Jurkat, Clone E6-1 (cell line): ENCODE data around the gene TBC1D9.

ENCODE experiments used
- DNase-seq: peaks from one replicate; pipeline ENCODE4 v3.0.0-alpha.2; 2011; ENCODE audit warnings: low read depth, low spot score
- H3K4me3 ChIP-seq: 2 replicates; pipeline ENCODE4 v1.5.1; 2011; ENCODE audit warnings: mild to moderate bottlenecking, low read length, control low read depth, moderate library complexity

The TBC1D9 gene

DNA sequence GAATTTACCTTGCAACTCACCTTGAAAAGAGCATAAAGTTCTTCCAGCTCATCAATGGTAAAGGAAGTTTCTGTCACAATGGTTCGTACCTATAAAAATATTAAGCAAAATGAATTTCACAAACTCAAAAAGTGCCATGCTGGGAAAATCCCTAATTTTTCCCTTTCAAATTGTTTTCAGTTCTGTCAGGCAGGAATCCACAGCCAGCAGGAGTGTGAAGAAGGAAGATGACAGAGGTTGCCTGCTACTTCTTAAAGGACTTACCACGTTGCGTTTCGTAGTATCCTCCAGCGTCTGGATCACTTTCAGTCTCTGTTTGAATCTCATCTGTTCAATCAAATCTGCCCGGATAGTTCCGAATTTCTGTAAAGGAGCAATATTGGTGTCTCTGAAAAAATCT lies 117.1 kb downstream of the TBC1D9 start:
- DNase-seq: no peak
- no peak overlapping the region for H3K4me3 ChIP-seq

DNA sequence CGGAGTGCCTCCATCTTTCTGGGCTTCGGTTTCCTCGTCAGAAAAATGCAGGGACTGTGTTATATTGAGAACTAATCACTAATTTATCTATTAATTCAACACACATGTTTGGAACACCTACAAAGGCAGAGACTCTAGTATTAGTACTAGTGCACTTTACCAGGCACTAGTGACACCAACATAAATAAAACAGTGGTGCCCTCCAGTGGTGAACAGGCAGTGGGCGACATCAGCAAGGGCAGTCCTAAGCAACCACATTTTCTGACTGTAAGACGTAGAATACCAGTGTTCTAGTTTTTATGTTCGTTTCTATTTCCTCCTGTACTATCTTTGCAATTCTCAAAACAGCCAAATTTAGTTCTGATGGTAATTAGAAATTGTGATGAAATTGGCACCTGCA lies 118.3 kb downstream of the TBC1D9 start:
- H3K4me3 ChIP-seq: no peak overlapping the region
- DNase-seq: peak; percentile 30

DNA sequence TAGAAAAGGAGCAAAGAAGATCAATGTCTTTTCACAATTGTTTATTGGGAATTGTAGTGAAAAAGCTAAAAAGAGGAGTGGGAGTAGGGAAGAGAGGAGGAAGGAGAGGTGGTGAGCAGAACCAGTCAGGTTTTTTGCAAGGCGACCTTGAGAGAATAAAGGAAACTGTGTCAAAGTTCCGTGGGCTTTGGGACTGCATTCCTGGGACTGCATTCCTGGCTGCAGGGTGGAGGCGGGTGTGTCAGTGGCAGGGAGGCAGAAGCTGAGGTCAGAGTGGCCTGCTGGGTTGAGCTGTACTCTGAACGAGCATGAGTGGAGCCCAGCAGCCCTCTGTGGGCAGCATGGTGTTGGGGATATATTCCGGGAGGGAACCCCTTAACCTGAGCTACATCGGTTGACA lies 120.6 kb downstream of the TBC1D9 start:
- DNase-seq: no peak
- H3K4me3 ChIP-seq: no peak overlapping the region

DNA sequence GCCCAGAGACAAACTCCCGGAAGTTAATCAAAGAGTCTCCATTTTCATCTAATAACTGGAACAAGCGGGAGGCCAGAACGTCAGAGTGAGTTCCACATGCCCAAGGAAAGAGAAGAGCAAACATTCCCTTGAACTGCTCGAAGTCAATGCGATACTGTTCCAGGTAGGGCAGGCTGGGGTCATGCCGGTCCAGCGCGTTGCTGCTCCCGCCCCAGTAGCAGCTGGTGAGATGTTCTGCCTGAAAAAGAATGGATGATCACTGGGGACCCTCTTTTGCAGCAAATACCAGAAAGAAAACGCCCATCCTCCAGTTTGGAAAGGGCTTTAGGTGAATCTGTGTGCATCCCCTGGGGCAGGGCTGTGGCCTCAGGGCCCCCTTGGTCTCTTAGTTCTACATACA lies 122.2 kb downstream of the TBC1D9 start:
- no peak overlapping the region for H3K4me3 ChIP-seq
- no peak for DNase-seq

DNA sequence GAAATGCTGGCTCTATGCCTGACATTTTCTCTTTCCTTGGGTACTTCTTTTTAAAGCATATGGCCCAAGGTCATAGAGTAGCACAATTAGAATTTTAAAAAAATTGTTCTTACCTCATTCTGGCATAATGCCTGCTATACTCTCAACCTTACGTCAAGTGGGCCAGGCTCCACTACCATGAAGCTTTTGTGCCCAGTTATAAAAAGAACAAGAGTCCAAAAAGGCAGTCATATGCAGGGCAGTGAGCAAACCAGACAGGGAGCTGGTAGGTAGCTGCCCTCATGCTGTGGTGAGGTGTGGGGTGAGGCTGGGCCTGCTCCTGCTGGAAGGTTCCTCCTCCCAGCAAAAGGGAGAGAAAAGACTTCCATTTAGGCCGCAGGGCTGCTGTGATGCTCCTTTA lies 123.1 kb downstream of the TBC1D9 start:
- H3K4me3 ChIP-seq: no peak overlapping the region
- DNase-seq: no peak

DNA sequence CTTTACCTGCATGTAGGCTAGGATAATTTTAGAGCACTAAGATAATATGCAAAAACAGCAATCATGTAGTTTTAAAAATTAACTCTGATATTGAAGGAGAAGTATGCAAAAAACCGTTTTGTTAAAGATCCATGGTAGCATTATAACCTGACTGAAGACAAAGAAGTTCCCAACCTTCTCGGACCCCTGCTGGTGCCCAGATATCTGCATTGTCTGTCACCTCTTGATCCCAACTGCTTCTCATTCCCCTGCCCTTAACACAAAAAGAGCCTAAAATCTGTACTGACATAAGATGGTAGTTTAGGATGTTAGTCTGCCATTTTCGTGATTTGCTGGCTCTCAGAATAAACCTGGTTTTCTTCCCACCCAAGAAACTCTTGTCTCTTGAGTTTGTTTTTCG lies 125.9 kb downstream of the TBC1D9 start:
- H3K4me3 ChIP-seq: no peak overlapping the region
- no peak for DNase-seq

DNA sequence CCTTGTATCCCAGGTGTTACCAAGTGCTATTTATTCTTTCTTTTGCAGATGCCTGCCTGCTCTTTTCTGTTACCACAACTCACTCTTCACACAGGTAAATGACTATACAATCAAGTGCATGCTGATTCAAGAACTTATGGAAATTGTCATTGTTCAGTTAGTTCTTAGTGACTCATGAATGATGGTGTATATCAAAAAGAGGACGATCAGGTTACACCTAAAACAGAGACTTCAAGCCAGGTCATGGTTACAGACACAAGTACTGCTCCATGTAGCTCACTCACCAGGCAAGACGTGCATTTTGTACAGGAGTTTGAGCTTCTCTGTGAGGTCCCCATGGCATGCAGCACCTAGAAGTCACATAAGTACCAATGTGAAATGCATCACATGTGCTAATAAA lies 128.2 kb downstream of the TBC1D9 start:
- no peak for DNase-seq
- no peak overlapping the region for H3K4me3 ChIP-seq

DNA sequence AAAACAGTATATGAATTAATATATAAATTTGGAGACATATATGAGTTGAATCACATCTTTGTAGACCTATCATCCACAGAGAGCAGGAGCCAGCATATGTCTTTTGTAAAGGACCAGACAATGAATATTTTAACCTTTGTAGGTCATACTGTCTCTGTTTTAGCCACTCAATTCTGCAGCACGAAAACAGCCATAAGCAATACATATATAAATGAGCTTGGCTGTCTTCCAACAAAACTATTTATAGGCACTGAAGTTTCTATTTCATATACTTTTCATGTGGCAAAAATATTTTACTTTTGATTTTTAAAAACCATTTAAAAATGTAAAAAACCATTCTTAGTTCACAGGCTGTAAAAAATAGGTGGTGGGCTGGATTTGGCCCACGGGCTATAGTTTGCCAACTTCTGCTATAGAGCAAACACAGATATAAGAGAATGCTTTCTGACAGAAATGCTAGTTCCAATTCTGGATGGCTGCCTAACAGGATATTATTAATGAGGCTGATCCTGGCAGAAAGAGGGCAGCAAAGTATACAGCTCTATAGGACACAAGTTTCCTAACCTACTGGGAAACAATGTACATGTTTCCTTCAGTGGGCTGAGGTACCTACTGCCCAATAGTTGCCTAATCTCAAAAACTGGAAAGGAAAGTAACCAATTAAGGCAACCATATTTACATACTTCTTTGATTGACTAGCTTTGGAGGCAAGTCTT lies 129.4 kb downstream of the TBC1D9 start:
- DNase-seq: no peak
- H3K4me3 ChIP-seq: no peak overlapping the region

DNA sequence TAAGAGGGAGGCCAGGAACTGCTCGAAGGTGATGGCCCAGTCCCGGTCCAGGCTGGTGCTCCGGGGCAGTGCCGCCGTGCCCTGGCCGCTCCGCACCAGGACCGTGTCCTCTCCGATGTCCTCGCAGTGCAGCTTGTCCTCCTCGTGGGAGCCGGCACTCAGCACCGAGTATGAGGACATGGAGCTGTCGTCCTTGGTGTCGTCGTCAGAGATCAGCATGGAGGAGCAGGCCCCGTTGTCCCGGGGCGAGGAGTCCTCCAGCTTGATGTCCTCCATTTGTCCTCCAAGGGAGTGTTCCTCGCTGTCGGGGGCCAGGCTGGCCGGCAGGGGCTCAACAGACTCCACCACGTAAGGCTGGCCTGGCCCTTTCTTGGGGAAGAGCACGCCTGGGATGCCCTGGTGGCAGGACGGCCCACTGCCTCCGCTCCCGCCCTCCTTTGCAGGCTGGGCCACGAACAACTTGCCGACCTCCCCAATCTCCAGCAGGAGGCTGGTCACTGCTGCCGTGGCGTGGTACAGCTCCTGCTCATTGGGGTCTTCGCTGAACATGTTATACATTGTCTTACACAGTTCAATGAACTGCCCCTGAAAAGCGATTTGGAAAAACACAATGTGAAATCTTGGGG lies 133.7 kb downstream of the TBC1D9 start:
- H3K4me3 ChIP-seq: no peak overlapping the region
- no peak for DNase-seq

DNA sequence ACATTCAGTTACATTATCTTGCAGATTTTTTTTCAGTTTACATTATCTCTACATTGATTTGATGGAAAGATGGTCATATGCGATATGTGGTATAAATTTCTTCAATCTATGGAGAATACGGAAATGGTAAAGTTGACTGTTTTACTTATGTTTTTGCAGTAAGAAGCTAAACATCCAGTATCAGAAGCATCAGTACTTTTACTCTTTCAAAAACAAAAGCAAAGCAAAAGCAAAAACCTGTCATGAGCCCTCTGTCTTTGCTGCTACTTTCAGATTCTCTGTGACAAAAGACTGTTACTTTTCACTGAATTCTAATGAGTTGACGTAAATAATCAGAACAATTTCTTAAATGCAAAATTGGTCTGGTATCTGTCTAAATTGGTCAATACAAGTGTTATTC lies 135.0 kb downstream of the TBC1D9 start:
- H3K4me3 ChIP-seq: no peak overlapping the region
- no peak for DNase-seq

DNA sequence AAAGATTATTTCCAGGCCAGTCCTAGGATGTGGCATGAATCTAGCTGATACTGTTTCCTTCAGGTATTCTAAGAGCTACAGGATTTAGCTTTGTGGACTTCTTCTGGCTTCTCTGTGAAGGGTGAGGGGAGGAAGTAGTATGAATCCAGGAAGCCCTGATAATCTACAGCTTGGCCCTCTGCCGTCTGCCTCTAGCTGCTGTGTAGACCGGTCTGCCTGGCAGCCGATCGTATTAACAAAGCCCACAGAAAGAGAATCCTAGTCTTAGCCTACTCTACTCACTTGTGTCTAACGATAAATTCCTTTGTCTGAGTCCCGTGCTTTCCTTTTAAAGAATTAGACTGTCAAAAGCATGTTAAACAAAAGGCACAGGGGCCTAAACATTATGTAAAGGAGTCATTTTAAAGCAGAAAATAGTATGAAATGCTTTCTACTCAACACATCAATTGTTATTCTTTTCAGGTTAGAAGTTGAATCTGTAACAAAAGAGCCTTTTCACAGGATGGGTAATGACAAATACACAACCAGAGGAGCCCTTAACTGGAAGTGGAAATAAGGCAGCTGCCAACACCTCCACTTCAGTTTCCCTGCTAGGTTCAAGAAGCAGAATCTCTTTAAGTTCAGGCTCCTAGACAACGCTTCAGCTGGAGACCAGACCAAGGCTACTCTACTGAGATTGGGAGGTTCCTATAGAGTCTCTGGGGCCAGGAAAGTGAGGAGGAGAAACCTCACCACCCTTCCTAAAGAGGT lies 138.5 kb downstream of the TBC1D9 start:
- no peak overlapping the region for H3K4me3 ChIP-seq
- DNase-seq: no peak

DNA sequence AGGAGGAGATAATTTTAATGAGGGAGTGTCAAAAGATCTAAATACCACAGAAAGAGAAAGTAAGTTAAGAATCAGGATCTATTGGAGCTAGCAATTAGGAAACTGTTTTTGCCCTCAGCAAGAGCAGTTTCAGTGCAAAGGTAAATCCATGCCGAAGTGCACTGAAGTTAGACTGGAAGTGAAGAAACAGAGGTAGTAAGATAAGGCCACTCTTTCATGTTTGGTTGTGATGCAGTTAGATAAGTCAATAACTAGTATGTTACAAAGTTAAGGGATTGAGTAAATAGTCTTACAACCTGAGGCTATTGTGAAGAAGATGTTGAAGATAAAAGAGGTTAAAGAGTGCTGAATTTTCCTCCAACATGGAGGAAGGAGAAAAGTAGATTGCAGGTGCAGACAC lies 140.7 kb downstream of the TBC1D9 start:
- H3K4me3 ChIP-seq: no peak overlapping the region
- DNase-seq: no peak

DNA sequence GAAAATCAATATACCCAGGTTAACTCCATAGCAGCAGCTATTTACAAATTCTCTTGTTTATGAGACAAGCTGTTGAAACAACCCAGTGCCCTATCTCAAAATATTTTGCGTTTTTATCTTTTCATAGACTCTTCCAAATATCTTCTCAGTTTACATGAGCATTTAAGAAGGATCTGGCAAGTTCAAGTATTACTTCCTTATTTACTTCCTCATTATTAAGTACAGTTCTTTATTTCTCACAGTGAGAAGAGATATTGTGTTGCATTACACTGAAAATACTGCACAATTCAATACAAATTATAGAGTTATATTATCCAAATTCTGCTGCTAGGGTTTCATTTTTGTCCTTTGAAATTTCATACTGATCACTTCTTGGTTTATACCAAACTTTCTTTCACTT lies 143.8 kb downstream of the TBC1D9 start:
- no peak overlapping the region for H3K4me3 ChIP-seq
- no peak for DNase-seq

DNA sequence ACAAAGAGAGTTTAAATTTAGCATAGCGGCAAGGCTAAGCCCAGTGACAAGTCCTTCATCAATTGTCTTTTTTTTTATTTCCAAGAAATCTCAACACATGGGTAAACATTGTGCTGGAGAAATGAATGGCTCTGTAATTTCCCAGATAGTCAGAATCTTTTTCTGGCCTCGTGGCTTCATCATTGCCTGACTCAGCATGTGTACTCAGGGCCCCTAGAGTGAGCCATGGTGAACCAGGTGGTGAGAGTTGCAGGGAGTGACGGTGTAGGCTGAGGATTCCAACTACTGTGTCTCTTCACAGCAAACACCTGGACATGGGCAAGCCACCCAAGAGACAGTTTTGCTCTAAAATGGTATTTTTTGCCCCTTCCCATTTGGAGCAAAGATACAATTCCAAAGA lies 144.3 kb downstream of the TBC1D9 start:
- H3K4me3 ChIP-seq: no peak overlapping the region
- DNase-seq: no peak

DNA sequence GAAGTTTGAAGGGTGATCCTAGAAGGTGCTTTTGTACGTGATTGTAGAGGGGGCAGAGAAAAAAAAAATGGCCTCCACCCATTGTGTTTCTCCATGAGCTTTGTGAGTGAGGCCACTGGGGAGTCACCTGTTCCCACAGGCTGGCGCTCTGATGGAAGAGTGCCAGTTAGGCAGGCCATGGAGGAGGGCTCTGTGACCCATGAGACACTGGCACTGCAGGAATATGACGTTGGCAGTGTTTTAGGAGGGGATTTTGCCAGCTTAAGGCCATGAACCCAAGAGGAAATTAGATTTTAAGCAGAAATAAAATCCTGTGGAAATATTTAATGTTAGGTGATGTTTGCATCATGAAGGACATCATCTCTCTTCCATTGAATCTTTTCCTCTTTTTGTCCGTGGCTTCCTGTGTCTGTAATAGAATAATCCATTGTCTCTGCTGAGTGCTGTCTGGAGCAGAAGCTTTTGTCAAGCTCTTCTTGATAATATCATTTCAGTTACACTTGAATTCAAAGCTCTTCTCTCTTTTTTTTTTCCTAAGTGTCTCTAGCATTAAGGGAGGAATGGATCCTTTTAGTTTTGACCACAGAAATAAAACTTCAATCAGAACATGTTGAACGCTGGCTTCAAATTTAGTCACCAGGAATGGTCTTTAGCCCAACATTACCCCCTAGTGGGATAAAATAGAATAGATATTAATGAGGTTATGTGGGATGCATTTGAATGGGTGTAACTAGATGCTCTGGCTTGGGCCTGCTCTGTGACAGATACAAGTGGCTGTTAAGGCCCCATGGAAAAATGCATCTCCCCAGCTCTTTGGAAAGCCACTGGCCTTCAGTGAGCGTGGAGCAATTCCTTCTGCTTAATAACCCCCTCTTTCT lies 146.4 kb downstream of the TBC1D9 start:
- peak; percentile 32 for DNase-seq
- H3K4me3 ChIP-seq: no peak overlapping the region

DNA sequence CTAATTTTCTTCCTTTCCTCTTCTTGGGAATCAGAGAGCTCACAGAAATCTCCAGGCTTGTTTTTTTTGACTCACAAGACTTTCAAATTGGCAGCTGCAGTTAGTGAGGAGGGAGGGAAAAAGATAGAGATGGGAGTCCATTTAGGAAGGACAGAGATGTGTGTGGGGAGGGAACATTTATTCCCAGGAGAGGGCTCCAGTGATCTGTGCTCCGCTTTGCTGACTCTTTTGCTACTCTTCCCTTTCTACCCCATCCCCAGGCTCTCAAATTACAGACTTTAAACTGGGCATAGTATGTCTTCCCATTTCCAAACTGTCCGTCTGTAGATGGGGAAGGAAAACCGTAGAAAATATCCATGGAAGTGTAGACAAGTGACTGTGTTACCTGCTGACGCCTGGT lies 148.3 kb downstream of the TBC1D9 start:
- no peak overlapping the region for H3K4me3 ChIP-seq
- DNase-seq: no peak

DNA sequence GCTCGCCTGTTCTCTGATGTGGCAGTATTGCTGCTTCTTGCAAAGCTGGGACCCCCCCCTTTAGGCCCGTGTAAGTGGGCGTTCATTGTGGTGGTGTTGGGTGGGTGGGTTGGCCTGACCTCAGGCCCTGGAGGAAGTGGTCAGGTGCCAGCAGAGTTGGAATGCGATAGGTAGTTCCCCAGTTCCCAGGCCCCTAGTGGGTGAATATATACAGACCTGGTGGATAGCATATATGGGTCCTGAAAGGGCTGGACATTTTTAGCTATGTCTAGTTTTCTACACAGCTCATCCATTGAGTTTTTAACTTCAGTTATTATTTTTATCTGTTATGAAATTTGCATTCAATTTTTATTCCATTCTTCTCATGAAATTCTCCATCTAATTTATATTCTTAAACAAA lies 151.6 kb downstream of the TBC1D9 start:
- no peak overlapping the region for H3K4me3 ChIP-seq
- no peak for DNase-seq

DNA sequence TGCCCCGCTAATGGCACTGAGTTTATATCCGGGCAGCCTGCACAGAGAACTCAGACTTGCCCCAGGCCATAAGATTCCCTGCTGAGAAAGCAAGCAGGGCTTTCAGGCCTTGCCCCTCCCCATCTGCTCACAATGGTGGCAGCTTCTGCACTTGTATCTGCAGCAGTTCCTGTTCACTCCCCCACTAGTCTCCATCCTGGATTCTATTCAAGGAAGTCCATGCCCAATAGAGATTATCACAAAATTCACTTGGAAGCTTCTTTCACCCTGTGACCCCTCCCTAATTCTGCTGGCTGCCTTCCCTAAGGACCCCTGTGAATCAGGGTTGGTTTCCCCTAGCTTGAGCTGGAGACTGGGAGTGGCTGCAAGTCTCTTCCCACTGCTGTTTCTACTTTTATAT lies 152.9 kb downstream of the TBC1D9 start:
- DNase-seq: no peak
- no peak overlapping the region for H3K4me3 ChIP-seq

DNA sequence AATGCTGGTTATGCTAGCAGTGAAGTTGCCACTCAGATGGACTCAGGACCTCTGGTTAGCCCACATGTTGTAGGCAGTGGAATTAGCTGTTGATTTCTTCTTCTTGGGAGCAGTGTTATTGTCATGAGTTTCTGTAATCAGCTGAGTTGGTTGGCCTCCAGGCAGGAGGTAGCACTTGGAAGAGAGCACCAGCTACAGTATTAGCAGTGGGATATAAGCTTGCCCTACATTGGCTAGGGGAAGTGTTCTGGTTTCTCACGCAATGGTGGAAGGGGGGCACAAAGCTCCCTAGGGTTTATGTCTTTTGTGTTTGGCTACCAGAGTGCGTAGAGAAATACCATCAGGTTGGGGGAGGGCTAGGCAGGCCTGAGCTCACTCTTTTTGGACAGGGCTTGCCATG lies 153.5 kb downstream of the TBC1D9 start:
- no peak for DNase-seq
- H3K4me3 ChIP-seq: no peak overlapping the region

DNA sequence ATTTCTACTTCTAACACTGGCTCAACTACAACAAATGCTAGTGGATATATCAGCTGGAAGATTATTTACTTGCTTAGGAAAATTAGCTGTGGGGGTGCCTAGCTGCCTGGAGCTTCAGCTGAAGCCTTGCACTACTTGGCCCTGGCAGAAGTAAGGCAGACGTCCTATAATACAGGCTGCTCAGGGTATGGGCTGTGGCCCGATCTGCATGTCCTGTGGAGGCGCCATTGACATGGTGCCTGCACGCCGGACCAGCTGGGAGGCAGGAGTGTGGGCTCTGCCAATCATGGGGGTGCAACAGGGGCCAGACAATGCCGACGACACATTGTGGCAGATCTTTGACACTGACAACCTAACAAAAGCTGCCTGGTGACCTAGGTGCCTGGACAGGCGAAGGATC lies 155.8 kb downstream of the TBC1D9 start:
- no peak for DNase-seq
- H3K4me3 ChIP-seq: no peak overlapping the region
